Left ventricle myocardium superior (tissue), 1 donor: Measurements from ENCODE around the gene QSOX1. TPM values are rescaled to one million over a fixed set of nuclear protein-coding genes. Genes with fewer than 3 reads are reported as not detected.

Experiments
- ATAC-seq: fragments of 200-7000 bp; cut with Tn5 transposase; one replicate; pipeline ENCODE4 v1.9.1; 2020; ENCODE audit warnings: mild to moderate bottlenecking, moderate library complexity
- DNase-seq: peaks from one replicate; pipeline ENCODE4 v3.0.0-alpha.2; 2020
- intact Hi-C: fragments of 100-400 bp; cut with micrococcal nuclease; formaldehyde crosslinking; loops from one replicate; pipeline ENCODE4 v1.11.0; 2022
- total RNA-seq: library from RNA; stranded (reverse); fragmentation: NEBNext Ultra II Directional; extraction: Animal tissue kit (Norgen Biotek cat#: 25700); gene quantifications from one replicate; pipeline ENCODE4 v1.2.1, GENCODE V29; 2021
- donor health status: DM: no; HTN: yes; CAD: no; lungs with severe emphysema.

QSOX1 gene
- total RNA-seq, 1 donor from 2014 or later = 111 TPM

DNA sequence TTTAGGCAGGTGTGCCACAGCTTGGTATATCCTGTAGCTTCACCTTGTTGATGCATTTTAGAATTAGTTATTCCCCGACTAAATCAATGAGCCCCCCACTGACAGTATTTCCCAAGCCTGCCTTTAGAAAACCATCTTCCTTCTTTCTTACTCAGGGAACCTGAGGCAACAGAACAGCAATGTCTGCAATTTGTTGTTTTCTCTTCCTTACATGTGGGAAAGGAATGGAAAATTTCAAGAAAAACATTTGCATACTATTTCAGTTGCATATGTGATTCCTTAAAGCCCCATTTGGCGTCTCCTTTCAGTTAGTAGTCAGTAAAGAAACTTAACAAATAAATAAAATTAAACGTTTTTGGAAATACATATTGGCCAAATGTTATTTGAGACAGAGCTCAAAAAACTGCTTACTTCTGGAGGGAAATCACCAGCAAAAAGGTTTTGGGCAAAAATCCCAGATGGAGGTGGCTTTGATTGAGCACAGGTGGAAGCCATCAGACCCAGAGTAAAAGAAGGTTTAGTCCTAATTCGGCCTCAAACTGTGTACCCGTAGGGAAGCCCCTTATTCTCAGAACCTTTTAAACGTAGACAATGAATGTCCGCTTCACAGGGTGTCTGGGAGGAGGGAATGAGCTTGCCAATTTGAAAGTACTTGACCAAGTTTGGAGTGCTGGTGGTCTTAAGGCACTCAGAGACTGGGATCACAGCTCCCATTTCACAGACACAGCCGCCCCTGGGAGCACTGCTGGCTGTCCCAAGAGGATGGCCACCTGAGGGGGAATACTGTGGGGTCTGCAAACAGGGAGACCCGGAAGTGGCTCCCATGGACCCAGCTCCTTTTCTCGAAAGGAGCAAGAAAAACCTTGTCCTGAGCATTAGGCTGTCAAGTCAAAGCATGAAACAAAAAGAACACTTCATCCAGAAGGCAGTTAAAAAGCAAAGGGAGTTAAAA lies 84.8 kb downstream of the QSOX1 start:
- no peak for DNase-seq
- intact Hi-C loops = no loop called here
- ATAC-seq = no peak

DNA sequence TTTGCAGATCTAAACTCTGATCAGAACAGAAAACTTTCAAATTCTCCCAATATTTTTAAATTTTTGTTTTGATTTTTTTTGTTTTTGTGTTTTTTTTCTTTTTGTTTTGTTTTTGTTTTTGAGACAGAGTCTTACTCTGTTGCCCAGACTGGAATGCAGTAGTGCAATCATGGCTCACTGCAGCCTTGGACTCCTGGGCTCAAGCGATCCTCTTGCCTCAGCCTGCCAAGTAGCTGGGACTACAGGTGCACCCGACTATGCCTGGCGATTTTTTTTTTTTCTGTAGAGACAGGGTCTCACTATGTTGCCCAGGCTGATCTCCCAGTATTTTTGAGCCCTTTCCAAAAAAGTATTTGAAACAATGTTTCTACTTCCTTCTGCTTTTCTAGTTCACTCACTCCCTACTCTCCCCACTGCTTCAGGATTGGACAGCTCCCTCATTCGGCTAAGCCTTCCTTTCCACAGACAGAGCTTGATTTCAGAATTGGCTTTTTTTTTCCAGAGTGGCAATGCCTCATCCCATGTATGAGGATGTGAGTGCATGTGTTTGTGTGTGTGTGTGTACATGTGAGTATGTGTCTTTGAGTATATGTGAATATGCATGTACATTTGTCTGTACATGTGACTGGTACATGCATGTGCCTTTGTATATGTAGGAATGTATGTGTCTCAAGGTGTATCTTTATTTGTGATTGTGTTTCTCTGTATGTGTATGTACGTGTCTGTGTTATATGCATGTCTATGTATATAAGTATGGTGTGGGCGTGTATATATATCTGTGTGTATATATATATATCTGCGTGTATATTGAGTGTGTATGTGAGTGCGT lies 87.3 kb downstream of the QSOX1 start:
- intact Hi-C loops = no loop called here
- ATAC-seq = no peak

DNA sequence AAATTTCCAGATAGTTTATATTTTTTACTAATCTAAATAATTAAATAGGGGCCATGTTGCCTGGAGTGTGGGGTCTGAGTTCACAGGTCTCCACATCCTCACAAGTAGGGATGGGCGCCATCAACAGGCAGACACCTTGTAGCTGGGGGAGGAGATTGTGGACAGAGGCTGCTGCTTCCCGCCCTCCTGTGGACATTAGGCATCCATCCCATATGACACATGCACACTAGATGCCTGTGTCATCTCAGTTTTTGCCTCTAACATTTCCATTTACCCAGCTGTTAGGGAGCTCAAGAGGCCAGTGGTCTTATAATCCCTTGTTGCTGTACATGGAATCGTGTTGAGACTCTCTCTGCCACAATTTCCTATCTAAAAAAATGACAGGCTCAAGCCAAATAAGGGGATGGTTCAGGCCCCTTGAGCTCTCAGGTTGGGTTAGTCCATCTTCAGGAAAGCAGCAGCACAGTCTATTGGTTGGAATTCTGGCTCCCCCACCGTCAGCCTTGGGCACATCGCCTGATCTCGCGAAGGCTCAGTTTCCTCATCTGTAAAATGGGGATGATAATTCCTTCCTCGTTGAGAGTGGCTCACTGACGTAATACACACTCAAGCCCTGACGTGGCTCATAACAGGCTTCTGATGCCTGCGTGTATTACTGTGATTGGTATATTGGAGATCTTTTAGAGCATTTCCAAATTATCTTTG lies 89.0 kb downstream of the QSOX1 start:
- no peak for DNase-seq
- intact Hi-C loops = no loop called here
- ATAC-seq = no peak

More for the DNA sequence above, 87.3 kb downstream of the QSOX1 start:
- no peak for DNase-seq

DNA sequence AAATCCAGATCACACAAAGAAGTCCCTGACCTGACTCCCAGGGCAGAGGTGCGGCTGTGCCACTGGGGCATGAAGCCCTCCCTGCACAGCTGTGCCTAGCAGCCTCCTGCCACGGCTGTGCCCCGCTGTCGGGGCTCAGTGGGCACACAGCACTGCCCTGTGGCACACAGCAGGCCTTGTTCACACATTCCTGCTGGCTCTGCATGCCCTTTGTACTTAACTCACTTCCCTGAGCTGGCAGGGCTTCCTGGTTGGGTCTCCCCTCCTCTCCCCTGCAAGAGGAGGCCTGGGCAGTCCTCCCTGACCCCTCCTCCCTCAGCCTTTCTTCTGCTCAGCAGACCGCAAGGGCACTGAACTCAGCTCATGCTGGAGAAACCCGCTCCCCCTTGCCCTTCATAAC lies 90.2 kb downstream of the QSOX1 start:
- no peak for DNase-seq
- ATAC-seq = no peak
- intact Hi-C loops = no loop called here

DNA sequence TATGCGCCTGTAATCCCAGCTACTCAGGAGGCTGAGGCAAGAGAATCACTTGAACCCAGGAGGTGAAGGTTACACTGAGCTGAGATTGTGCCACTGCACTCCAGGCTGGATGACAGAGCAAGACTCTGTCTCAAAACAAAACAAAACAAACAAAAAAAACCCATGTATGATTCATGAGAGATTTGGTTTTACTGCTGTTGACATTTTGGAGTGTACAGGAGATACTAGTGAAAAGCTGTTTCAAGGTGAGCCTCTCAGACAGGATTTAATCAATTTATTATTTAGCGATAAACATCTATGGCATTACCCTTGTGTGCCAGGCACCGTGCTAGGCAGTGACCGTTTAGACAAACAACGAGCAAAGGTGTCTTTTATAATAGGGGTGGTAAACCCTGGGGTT lies 91.9 kb downstream of the QSOX1 start:
- intact Hi-C loops = no loop called here
- DNase-seq = no peak

DNA sequence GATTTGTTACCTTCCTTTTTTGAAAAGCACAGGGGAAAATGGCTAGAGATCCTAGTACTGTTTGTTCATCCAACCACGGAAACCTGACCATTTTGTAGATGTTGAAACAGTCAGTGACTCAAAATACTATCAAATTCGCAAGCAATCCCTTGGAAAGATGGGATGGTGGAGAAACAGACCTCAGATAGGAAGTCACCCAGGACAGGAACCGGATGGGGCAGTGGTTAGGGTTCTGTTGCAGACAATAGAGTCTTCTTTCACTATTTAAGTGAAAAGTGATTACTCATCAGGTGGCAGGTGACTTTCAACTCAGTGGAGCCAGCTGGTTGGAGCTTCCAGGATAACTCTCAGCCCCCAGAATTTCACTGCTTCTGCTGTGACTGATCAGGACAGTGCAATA lies 92.4 kb downstream of the QSOX1 start:
- intact Hi-C loops = no loop called here
- DNase-seq (no peak), ATAC-seq (no peak)

More for the DNA sequence above, 91.9 kb downstream of the QSOX1 start:
- no peak for ATAC-seq

DNA sequence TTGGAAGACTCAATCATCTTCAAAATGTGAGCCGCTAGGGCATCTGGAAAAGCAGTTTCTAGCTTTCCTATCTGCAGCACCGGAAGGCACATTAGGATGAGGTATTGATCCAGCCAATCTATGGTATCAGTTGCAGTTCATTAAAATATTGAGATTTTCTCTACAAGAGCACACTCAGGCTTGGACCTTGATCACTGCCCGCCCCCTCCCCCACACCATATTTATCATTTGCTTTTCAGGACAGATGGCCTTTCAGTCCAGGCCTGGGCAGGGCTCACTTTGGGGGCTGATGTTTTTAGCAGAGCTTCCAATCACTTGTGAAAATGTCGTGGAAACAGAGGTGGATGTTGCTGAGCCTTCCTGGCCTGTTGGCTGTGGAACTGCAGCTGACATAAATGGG lies 92.9 kb downstream of the QSOX1 start:
- no peak for DNase-seq
- intact Hi-C loops = no loop called here
- ATAC-seq = no peak

DNA sequence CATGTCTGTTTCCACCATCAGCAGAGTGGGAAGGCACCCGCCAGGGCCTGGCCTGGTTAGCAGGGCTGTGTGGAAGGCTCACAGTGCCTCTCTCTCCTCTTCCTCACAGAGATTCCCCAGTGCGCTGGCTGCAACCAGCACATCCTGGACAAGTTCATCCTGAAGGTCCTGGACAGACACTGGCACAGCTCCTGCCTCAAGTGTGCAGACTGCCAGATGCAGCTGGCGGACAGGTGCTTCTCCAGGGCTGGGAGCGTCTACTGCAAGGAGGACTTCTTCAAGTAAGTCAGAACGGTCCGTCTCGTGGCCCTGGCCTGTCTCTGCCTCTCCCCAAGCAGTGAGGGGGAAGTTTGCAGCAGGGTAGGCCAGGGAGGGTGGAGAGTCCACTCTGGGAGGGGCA lies 93.5 kb downstream of the QSOX1 start:
- DNase-seq (no peak), ATAC-seq (no peak)
- intact Hi-C loops = no loop called here

DNA sequence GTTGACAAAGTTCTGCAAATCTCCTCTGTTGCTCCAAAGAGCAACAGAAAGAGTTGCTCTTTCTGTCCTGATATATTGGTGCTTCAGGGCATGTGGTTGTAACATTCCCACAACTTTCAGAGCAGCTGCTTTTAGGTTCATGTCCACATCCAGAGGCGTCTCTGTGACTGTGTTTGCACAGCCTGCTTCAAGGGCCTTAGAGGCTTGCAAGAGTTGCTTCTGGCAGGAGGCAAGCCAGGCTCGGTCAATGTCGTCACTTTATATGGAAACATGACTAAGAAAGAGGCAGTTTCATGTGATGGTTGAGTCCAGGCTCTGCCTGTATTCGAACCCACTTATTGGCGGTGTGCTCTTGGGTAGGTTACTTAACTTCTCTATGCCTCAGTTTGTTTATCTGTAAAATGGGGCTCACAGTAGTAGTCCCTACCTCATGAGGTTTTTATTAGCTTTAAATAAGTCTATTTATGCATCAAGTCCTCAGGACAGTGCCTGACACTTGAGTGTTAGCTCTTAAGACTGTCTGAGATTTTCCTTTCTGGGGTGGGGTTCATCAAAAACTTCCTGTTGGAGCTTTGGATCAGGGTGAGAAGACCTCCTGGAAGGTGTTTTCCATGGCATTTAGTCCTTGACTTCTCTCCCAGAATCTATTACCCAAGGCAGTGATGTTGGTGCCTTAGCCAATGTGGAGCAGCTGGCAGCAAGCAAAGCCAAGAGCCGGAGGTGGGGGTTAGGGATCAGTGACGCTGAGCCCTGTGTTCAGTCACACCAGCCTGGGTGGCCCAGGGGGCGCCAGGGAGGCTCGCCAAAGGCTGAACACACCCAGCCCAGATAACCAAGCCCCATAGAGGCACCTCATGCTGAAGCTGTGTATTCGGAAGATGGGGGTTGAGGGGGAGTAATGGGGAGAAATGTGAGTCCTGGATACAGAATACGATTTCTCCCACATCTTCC lies 94.3 kb downstream of the QSOX1 start:
- DNase-seq (no peak), ATAC-seq (no peak)
- intact Hi-C loops = no loop called here

DNA sequence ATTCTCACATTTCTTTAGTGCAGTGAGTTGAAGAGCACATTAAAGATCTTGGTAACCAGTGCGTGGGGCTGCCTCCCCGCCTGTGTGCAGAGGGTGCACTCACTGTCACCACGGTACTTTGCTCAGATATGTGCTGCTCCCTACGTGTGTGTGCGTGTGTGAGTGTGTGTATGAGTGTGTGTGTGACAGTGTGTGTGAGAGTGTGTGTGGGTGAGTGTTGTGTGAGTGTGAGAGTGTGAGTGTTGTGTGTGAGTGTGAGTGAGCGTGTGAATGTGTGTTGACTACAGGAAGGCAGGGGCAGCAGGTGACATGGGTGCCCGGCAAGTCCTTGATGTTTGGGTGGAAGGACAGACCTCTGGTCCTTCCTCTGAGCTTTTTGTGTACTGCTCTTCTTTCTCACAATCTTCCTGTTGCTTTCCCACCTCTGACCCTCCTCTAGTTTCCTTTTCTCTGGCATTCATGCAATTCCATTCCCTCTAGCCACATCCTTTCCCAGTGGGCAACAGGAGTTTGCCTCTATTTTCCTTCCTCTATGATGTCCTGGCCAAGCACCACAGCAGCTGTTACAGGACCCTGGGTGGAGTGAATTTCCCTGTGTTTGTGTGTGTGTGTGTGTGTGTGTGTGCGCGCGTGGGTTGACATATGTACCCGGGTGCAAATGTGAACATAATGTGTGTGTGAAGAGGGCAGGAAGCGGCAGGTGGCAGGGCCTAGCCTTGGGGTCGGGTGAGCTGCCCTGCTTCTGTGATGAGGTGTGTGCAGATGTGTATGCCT lies 95.2 kb downstream of the QSOX1 start:
- DNase-seq = no peak
- no peak for ATAC-seq
- intact Hi-C loops = loop anchor here (5.0 kb wide), 1 partner anchor 227 kb away; no protein-coding TSS in a partner anchor

DNA sequence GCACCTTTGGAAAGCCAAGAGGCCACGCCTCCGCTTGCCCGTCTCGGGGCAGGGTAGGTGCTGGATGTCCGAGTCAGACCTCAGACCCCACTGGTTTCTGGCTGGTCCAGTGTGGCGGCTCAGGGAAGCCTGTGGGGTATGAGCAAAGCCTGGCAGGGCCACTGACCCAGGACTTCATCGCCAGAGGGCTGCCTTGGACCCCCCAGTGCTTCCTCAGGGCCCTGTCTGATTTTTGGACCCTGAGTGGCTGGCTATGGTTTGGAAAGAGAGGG lies 95.8 kb downstream of the QSOX1 start:
- ATAC-seq = no peak
- no peak for DNase-seq
- intact Hi-C loops = loop anchor here (5.0 kb wide), 1 partner anchor 227 kb away; no protein-coding TSS in a partner anchor

DNA sequence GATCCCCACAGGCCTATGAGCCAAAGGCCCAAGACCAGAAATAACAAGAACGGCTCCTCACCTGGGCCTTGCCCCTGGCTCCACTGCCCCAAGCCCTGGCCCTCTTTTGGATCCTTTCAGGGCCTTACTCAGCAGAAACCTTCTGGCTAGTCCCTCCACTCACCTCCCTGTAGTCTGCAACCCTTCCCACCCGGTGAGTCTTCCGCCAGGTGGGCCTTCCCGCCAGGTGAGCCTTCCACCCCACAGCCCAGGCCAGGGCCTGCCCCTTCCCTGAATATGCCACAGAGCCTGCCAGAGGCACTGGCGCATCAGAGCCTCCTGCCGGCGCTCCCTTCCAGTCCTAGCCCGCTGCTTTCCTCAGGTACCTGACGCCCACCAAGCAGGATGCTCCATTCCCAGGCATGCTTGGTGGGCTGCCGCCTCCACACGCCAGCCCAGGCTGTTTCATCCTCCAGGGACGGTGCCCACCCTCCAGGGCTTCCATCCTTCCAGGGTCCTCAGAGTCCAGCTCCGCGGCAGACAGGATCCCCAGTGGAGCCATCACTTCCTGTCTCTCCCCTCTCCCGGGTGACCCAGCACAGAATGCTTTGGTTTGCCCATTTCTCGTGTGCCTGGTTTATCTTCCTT lies 96.3 kb downstream of the QSOX1 start:
- intact Hi-C loops = loop anchor here (5.0 kb wide), 1 partner anchor 226 kb away; no protein-coding TSS in a partner anchor
- no peak for DNase-seq
- ATAC-seq = no peak

DNA sequence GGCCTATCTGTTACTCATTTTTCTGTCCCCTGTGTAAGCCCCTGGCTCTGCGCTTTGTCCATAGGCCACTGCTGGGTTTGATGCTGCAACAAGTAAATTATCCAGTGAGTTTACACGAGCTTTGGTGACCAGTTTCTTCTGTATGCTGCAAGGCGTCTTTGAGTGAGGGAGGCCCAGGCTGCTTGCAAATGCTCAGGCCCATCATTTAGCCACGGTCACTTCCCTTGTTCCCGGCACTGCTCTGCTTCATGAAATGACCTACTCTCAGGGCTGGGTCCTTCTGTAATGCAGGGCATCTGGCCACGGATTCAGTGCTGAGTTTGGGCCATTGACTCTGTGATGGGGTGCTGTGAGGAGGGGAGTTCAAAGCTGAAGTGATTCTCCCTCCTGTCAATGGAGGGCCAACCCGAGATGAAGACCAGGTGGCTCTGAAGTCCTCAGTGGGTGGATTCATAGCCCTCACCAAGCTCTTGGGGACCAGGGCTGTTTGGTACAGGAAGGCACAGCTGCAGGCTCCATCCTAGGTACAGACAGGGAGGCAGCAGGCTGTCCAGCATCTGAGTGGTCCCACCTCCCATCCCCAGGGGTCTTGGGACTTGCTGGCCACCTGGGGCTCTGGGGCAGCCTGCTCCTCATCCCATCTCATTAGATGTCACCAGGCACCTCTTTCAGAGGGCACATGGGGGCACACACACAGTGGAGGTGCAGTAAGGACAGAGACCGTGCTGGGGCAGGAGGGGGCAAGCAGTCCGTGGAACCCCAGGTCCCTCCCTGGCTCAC lies 97.0 kb downstream of the QSOX1 start:
- DNase-seq (no peak), ATAC-seq (no peak)
- intact Hi-C loops = loop anchor here (5.0 kb wide), 1 partner anchor 226 kb away; no protein-coding TSS in a partner anchor

DNA sequence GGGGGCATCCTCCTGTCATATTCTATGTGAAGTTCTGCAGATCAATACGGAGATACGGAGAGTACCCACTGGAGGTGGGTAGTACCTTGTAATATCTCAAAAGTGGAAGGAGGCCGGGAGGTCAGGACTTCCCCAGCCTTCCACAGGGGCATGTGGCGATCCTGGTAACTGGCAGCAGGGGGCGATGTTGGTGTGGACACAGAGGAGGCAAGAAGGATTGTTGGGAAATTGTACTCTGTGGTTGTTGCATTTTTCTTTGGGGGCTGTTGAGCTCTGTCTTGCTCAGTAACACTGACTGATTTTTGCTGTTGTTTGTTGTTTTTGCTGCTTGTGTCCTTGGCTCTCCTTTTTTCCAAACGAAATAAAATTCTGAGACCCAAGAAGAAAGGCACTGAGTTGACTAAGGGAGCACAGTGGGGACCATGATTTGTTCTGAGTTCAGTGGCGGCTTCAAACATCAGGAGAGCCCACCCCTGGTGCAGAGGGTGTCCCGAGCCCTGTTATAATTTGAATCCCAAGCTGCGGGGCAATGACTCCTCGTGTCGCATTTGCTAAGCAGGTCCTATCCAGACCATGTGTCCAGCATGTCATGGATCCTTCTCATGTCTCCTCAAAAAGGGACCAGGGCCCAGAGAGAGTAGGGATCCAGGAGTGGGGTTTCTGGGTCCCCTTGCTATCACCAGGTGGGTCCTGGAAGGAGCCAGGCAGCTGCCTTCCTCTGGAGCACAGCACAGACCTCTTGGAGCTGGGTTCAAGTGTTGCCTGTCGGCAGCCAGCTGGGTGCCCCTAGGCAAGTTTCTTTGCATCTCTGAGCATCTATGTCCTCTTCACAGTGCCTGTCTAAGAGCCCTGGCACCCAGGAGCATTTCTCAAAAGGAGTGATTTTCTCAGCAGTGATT lies 98.2 kb downstream of the QSOX1 start:
- intact Hi-C loops = loop anchor here (5.0 kb wide), 1 partner anchor 224 kb away; no protein-coding TSS in a partner anchor
- ATAC-seq (peak; percentile 66), DNase-seq (peak; percentile 82)
